B cell (primary cell): Measurements from ENCODE around the gene SLC43A1. TPM values are rescaled to one million over a fixed set of nuclear protein-coding genes. Genes with fewer than 3 reads are reported as not detected.

ENCODE experiments used
- ATAC-seq: fragments of 200-7000 bp; cut with Tn5 transposase; one replicate; pipeline ENCODE4 v1.10.0; 2021; ENCODE audit warnings: low read depth, mild to moderate bottlenecking, moderate number of reproducible peaks, moderate library complexity
- CTCF ChIA-PET: fragments of 350-600 bp; sonication (Branson Sonifier 250); formaldehyde crosslinking; loops from one replicate; lab custom pipeline; 2021; ENCODE audit warnings: antibody characterized with exemption, inconsistent platforms; lab: Charles Lee
- POLR2A ChIA-PET: fragments of 350-600 bp; sonication (Branson Sonifier 250); formaldehyde crosslinking; loops from one replicate; lab custom pipeline; 2021; ENCODE audit warnings: antibody characterized with exemption; lab: Charles Lee
- DNase-seq: peaks from one replicate; pipeline ENCODE4 v3.0.0; 2013
- H2AFZ ChIP-seq: 2 replicates; pipeline ENCODE4 v1.6.1; 2012; ENCODE audit warnings: mild to moderate bottlenecking, low read depth, low read length; ENCODE audit not compliant: insufficient read depth, poor library complexity, severe bottlenecking
- H3K27ac ChIP-seq, 2 donors: 1 replicate in 1 of 2; 2 replicates in 1 of 2; pipeline ENCODE4 v1.5.1; 2012 to 2013; ENCODE audit warnings: low read length in 2 of 2, mild to moderate bottlenecking in 2 of 2, moderate library complexity in 1 of 2
- H3K27me3 ChIP-seq, 4 experiments: fragments of 200-600 bp in 1 of 4; sonication (generic) in 1 of 4; replicated peaks in 1 of 4; 1 replicate in 2 of 4; 2 replicates in 2 of 4; pipeline versions ENCODE4 v1.6.1 to v1.7.0; 2013 to 2016; ENCODE audit warnings: low read length in 3 of 4, mild to moderate bottlenecking in 2 of 4, mixed read lengths in 1 of 4, moderate library complexity in 1 of 4; ENCODE audit not compliant: insufficient read depth in 4 of 4, control insufficient read depth in 3 of 4; ENCODE audit errors: control extremely low read depth in 1 of 4
- H3K36me3 ChIP-seq, 2 experiments: replicated peaks in 1 of 2; 1 replicate in 1 of 2; 2 replicates in 1 of 2; pipeline versions ENCODE4 v1.6.1 to v1.7.1; 2013; ENCODE audit warnings: low read length in 1 of 2; ENCODE audit not compliant: insufficient read depth in 2 of 2, control insufficient read depth in 1 of 2; ENCODE audit errors: control extremely low read depth in 1 of 2, extremely low read depth in 1 of 2
- H3K4me1 ChIP-seq, 2 donors: fragments of 200-600 bp in 1 of 2; sonication (generic) in 1 of 2; 1 replicate in 1 of 2; 2 replicates in 1 of 2; pipeline versions ENCODE4 v1.5.1 to v1.6.1; 2013 to 2017; ENCODE audit warnings: low read length in 2 of 2; ENCODE audit not compliant: control insufficient read depth in 2 of 2, insufficient read depth in 2 of 2
- H3K4me2 ChIP-seq: replicated peaks from 2 replicates; pipeline ENCODE3; 2012; ENCODE audit warnings: mild to moderate bottlenecking, low read depth, low read length; ENCODE audit not compliant: poor library complexity, severe bottlenecking
- H3K4me3 ChIP-seq, 5 experiments: fragments of 200-600 bp in 1 of 5; sonication (generic) in 1 of 5; 1 replicate in 3 of 5; 2 replicates in 2 of 5; pipeline versions ENCODE4 v1.5.1 to v1.7.0; 2011 to 2016; ENCODE audit warnings: low read length in 4 of 5, mild to moderate bottlenecking in 4 of 5, low read depth in 2 of 5, control low read depth in 1 of 5, moderate library complexity in 1 of 5; ENCODE audit not compliant: insufficient read depth in 1 of 5; ENCODE audit errors: control extremely low read depth in 1 of 5, extremely low read depth in 1 of 5
- H3K79me2 ChIP-seq: fragments of 200-600 bp; sonication (generic); one replicate; pipeline ENCODE4 v1.6.0; 2016; ENCODE audit warnings: low read length; ENCODE audit not compliant: control insufficient read depth, insufficient read depth
- H3K9ac ChIP-seq: fragments of 200-600 bp; sonication (generic); 2 replicates; pipeline ENCODE4 v1.6.1; 2017; ENCODE audit warnings: mild to moderate bottlenecking, low read length, moderate library complexity
- H3K9me3 ChIP-seq, 3 donors: one replicate each; pipeline versions ENCODE4 v1.6.1 to v1.7.1; 2013; ENCODE audit warnings: low read length in 2 of 3; ENCODE audit not compliant: control insufficient read depth in 2 of 3, insufficient read depth in 1 of 3; ENCODE audit errors: control extremely low read depth in 1 of 3
- H4K20me1 ChIP-seq: 2 replicates; pipeline ENCODE4 v1.6.0; 2012; ENCODE audit warnings: mild to moderate bottlenecking, low read length; ENCODE audit not compliant: insufficient read depth, control insufficient read depth, poor library complexity, severe bottlenecking
- H3K27ac Mint-ChIP-seq: one replicate; pipeline ENCODE4 v1.8.0; 2021; ENCODE audit warnings: mixed read lengths
- H3K27me3 Mint-ChIP-seq: one replicate; pipeline ENCODE4 v1.8.0; 2021; ENCODE audit warnings: mixed read lengths
- H3K4me1 Mint-ChIP-seq: one replicate; pipeline ENCODE4 v1.8.0; 2021; ENCODE audit warnings: mixed read lengths
- H3K4me3 Mint-ChIP-seq: one replicate; pipeline ENCODE4 v1.8.0; 2021; ENCODE audit warnings: mixed read lengths
- H3K9me3 Mint-ChIP-seq: one replicate; pipeline ENCODE4 v1.8.0; 2022; ENCODE audit warnings: mixed read lengths; ENCODE audit not compliant: insufficient read depth
- EZH2 ChIP-seq: IDR thresholded peaks from 2 replicates; pipeline ENCODE4 v1.6.1; 2012; ENCODE audit warnings: borderline replicate concordance, low read depth, mild to moderate bottlenecking, moderate library complexity, low read length; ENCODE audit not compliant: insufficient read depth, poor library complexity, severe bottlenecking
- WGBS: methylation state at CpG from one replicate; pipeline ENCODE4 v1.1.5; 2013; ENCODE audit warnings: missing lambda C conversion rate; ENCODE audit not compliant: insufficient coverage; 5-methylcytosine and 5-hydroxymethylcytosine counted together
- intact Hi-C: fragments of 100-400 bp; cut with micrococcal nuclease; formaldehyde crosslinking; loops from one replicate; pipeline ENCODE4 v1.10.0; 2022
- polyA plus RNA-seq: library from polyadenylated mRNA; depleted of rRNA; stranded (reverse); fragments of >200 nt; gene quantifications from 2 replicates; pipeline ENCODE4 v1.2.3, GENCODE V29; 2012
- total RNA-seq, 2 donors: library from RNA; stranded (reverse); fragments of 120-200 nt in 1 of 2; gene quantifications; 1 replicate in 1 of 2; 2 replicates in 1 of 2; pipeline versions ENCODE4 v1.2.3 to v1.2.4, GENCODE V29; 2013 to 2022
- TF ChIP-seq, protein P1 (sequence below): fragments of 200-600 bp; IDR thresholded peaks from one replicate; pipeline ENCODE4 v1.8.0; 2022; ENCODE audit warnings: antibody characterized with exemption, mild to moderate bottlenecking

The SLC43A1 gene
- total and polyA plus RNA-seq, 2 donors (not counting 1 experiment from before 2014, with no cell fraction given): 3.7 to 6.4 TPM

DNA sequence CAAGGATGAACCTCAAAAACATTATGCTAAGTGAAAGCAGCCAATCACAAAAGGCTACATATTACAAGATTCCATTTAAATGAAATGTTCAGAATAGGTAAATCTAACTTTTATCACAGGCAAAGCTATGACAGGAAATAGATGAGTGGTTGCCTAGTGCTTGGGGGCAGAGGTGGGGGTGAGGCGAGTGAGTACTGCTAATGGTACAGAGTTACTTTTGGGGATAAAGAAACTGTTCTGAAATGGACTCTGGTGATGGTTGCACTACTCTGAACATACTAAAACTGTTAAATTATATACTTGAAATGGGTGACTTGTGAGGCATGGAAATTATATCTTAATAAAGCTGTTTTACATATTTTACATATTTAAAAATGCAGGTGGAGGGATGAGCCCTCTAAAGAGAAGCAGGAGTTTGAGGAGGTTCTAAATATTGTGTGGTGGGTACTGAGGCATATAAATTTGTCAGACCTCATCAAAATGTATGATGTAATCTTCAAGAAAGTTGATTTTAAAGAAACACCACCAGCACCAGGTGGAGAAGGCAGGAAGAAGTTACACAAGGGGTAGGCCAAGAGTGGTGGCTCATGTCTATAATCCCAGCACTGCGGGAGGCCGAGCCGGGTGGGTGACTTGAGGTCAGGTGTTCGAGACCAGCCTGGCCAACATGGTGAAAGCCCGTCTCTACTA, 3.6 kb downstream of the SLC43A1 start:
- Mint-ChIP-seq H3K4me1 (peaks cover 30% of the 10 kb centered on the region), H3K27me3 (no peaks in the 10 kb centered on the region), H3K9me3 (no peaks in the 10 kb centered on the region), H3K4me3 (no peak overlapping the region), H3K27ac (peak overlapping the region; percentile 29)
- H3K9ac ChIP-seq: no peak overlapping the region
- WGBS: no CpG with 5 or more reads among the region's 6 CpGs
- no peaks in the 10 kb centered on the region for H3K27me3 ChIP-seq
- no peaks in the 10 kb centered on the region for H3K9me3 ChIP-seq
- H3K4me3 ChIP-seq: no peak overlapping the region
- no peaks in the 10 kb centered on the region for H3K36me3 ChIP-seq
- no peaks in the 10 kb centered on the region for H3K79me2 ChIP-seq
- H2AFZ ChIP-seq: peak overlapping the region; percentile 11
- ChIA-PET POLR2A (no interaction called here), CTCF (interaction anchor here (1.3 to 2.1 kb wide), 4 partner anchors 14 to 55 kb away, joined by 3 to 18 read pairs (median 8); no protein-coding TSS in a partner anchor)
- DNase-seq (peak; percentile 22), ATAC-seq (no peak)
- no peak for TF ChIP-seq EZH2
- TF ChIP-seq, protein P1, sequence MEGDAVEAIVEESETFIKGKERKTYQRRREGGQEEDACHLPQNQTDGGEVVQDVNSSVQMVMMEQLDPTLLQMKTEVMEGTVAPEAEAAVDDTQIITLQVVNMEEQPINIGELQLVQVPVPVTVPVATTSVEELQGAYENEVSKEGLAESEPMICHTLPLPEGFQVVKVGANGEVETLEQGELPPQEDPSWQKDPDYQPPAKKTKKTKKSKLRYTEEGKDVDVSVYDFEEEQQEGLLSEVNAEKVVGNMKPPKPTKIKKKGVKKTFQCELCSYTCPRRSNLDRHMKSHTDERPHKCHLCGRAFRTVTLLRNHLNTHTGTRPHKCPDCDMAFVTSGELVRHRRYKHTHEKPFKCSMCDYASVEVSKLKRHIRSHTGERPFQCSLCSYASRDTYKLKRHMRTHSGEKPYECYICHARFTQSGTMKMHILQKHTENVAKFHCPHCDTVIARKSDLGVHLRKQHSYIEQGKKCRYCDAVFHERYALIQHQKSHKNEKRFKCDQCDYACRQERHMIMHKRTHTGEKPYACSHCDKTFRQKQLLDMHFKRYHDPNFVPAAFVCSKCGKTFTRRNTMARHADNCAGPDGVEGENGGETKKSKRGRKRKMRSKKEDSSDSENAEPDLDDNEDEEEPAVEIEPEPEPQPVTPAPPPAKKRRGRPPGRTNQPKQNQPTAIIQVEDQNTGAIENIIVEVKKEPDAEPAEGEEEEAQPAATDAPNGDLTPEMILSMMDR: no peak
- H3K4me1 ChIP-seq: peaks cover 6 to 22% of the 10 kb centered on the region in 2 donors
- peak overlapping the region in 1 of 2 donors; percentile 46 for H3K27ac ChIP-seq
- intact Hi-C loops: no loop called here
- H3K4me2 ChIP-seq: no peak overlapping the region
- no peaks in the 10 kb centered on the region for H4K20me1 ChIP-seq
